ENCODE results near the gene FIGN.

Gene FIGN

GRCh38 chr2:163552758-163553157 is 183.1 kb downstream of the FIGN start:
- DNase-seq = no peak

GRCh38 chr2:163551616-163552373 is 184.0 kb downstream of the FIGN start:
- DNase-seq = no peak

- no peak for DNase-seq
Measured at GRCh38 chr2:163548970-163549369, 186.8 kb downstream of the FIGN start.
